Fibroblast of pulmonary artery (primary cell): ENCODE measurements around the gene KLHL36.

ENCODE experiments used
- DNase-seq: peaks from one replicate; pipeline ENCODE4 v3.0.0-alpha.2; 2010; ENCODE audit warnings: low read depth
- H3K4me3 ChIP-seq: replicated peaks from 2 replicates; pipeline ENCODE4 v1.5.1; 2011; ENCODE audit warnings: low read depth, mild to moderate bottlenecking, control low read depth, low read length, moderate library complexity
- CTCF ChIP-seq: IDR thresholded peaks from 2 replicates; pipeline ENCODE4 v1.5.1; 2011; ENCODE audit warnings: mild to moderate bottlenecking, control low read depth, low read length, inconsistent platforms; ENCODE audit errors: missing control alignments

The KLHL36 gene

GRCh38 chr16:84703681-84704080, 55.4 kb downstream of the KLHL36 start:
- no peak for DNase-seq
- H3K4me3 ChIP-seq = no peak overlapping the region
- TF ChIP-seq CTCF = no peak

DNA sequence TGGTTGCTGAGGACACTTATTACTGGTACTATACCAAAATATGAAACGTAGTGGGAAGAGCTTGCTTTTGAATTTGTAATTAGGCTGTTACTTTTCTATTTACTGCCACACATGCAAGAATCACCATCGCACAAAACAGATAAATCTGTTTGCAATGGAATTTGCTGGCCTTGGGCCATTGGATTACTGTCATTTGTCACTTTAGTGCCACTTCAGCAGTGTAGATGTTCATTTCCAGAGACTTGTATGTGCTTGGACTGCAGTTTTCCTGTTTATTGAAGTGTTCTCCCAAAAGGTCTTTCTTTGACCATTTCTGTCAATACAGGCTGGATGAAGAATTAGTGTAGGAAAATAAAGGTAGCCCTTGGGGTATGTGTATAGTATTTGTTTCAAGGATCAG, 55.9 kb downstream of the KLHL36 start:
- DNase-seq = no peak
- no peak for TF ChIP-seq CTCF

GRCh38 chr16:84706856-84707255, 58.5 kb downstream of the KLHL36 start:
- no peak for DNase-seq
- no peak for TF ChIP-seq CTCF
- no peak overlapping the region for H3K4me3 ChIP-seq

More for the DNA sequence above, 55.9 kb downstream of the KLHL36 start:
- H3K4me3 ChIP-seq = no peak overlapping the region

- no peak for TF ChIP-seq CTCF
- no peak for DNase-seq
- H3K4me3 ChIP-seq = no peak overlapping the region
Observed at GRCh38 chr16:84709609-84710008, 61.3 kb downstream of the KLHL36 start.

- no peak for DNase-seq
- no peak for TF ChIP-seq CTCF
- H3K4me3 ChIP-seq = no peak overlapping the region
Observed at GRCh38 chr16:84710686-84711085, 62.4 kb downstream of the KLHL36 start.
